GM23338 (cell line): ENCODE measurements around the gene CACNA2D3.

Source experiments
- CTCF ChIP-seq, 2 experiments: fragments of 200-600 bp in 1 of 2; sonication (generic) in 1 of 2; conservative IDR thresholded peaks; 2 replicates each; pipeline versions ENCODE4 v1.5.1 to v1.6.1; 2016 to 2017; ENCODE audit warnings: antibody characterized with exemption in 2 of 2, low read depth in 2 of 2, mild to moderate bottlenecking in 2 of 2, moderate library complexity in 1 of 2
- ETS1 ChIP-seq: IDR thresholded peaks from 2 replicates; pipeline ENCODE4 v1.6.1; 2016; ENCODE audit warnings: antibody characterized with exemption
- EZH2 ChIP-seq: fragments of 200-600 bp; sonication (generic); IDR thresholded peaks from one replicate; pipeline ENCODE4 v1.8.0; 2017; ENCODE audit warnings: antibody characterized with exemption, mild to moderate bottlenecking, low read depth; ENCODE audit not compliant: unreplicated experiment
- EZH2phosphoT487 ChIP-seq: fragments of 200-600 bp; sonication (generic); IDR thresholded peaks from one replicate; pipeline ENCODE4 v1.8.1; 2018; ENCODE audit warnings: antibody characterized with exemption; ENCODE audit not compliant: unreplicated experiment
- JUNB ChIP-seq: IDR thresholded peaks from one replicate; pipeline ENCODE4 v1.6.1; 2016; ENCODE audit warnings: antibody characterized with exemption; ENCODE audit not compliant: unreplicated experiment
- NANOG ChIP-seq: IDR thresholded peaks from 2 replicates; pipeline ENCODE4 v1.6.1; 2016; ENCODE audit warnings: antibody characterized with exemption, borderline replicate concordance
- POLR2AphosphoS5 ChIP-seq: IDR thresholded peaks from 2 replicates; pipeline ENCODE4 v1.6.1; 2016; ENCODE audit warnings: antibody characterized with exemption, low read depth
- REST ChIP-seq: IDR thresholded peaks from one replicate; pipeline ENCODE4 v1.6.1; 2018; ENCODE audit warnings: antibody characterized with exemption; ENCODE audit not compliant: unreplicated experiment
- STAT1 ChIP-seq: IDR thresholded peaks from one replicate; pipeline ENCODE4 v1.6.1; 2016; ENCODE audit warnings: antibody characterized with exemption; ENCODE audit not compliant: unreplicated experiment
- ZNF114 ChIP-seq: fragments of 250-450 bp; sonication (Bioruptor Pico); IDR thresholded peaks from 2 replicates; pipeline ENCODE4 v1.5.0; 2020; ENCODE audit warnings: mild to moderate bottlenecking, moderate library complexity
- ZNF462 ChIP-seq: fragments of 250-450 bp; sonication (Bioruptor Pico); IDR thresholded peaks from 2 replicates; pipeline ENCODE4 v1.5.0; 2020; ENCODE audit warnings: mild to moderate bottlenecking, moderate library complexity

- TF ChIP-seq CTCF (conservative IDR thresholded peaks at IDR 0.05; ENCODE audit: low read depth in 2 of 2): no peak
- TF ChIP-seq ZNF462 (CRISPR knock-in tag): no peak
- no peak for TF ChIP-seq JUNB
- no peak for TF ChIP-seq EZH2
- TF ChIP-seq POLR2AphosphoS5: no peak
- TF ChIP-seq ETS1: no peak
- TF ChIP-seq STAT1: no peak
- TF ChIP-seq ZNF114 (CRISPR knock-in tag): no peak
- no peak for TF ChIP-seq NANOG
- no peak for TF ChIP-seq REST
- no peak for TF ChIP-seq EZH2phosphoT487
Measured at GRCh38 chr3:54892168-54892567, 769.8 kb downstream of the CACNA2D3 start.
